Upper lobe of right lung (tissue), 1 donor: Measurements from ENCODE around the gene C18orf63. TPM values are rescaled to one million over a fixed set of nuclear protein-coding genes. Genes with fewer than 3 reads are reported as not detected.
A peak's percentile ranks its signal among the peaks of the same experiment; 100 is the strongest.

Experiments
- ATAC-seq: fragments of 200-7000 bp; cut with Tn5 transposase; one replicate; pipeline ENCODE4 v1.9.1; 2020; ENCODE audit warnings: mild to moderate bottlenecking, moderate library complexity
- DNase-seq: peaks from one replicate; pipeline ENCODE4 v3.0.0-alpha.2; 2020
- H3K27ac ChIP-seq: fragments of 200-600 bp; one replicate; pipeline ENCODE4 v1.8.0; 2022
- H3K27me3 ChIP-seq: fragments of 200-600 bp; one replicate; pipeline ENCODE4 v1.8.0; 2022; ENCODE audit warnings: mild to moderate bottlenecking
- H3K36me3 ChIP-seq: fragments of 200-600 bp; one replicate; pipeline ENCODE4 v1.8.0; 2022
- H3K4me1 ChIP-seq: fragments of 200-600 bp; one replicate; pipeline ENCODE4 v1.8.0; 2022
- H3K4me3 ChIP-seq: fragments of 200-600 bp; one replicate; pipeline ENCODE4 v1.8.0; 2022; ENCODE audit warnings: mild to moderate bottlenecking
- H3K9me3 ChIP-seq: fragments of 200-600 bp; one replicate; pipeline ENCODE4 v1.8.0; 2022
- CTCF ChIP-seq: fragments of 200-600 bp; IDR thresholded peaks from one replicate; pipeline ENCODE4 v1.8.0; 2022; ENCODE audit warnings: antibody characterized with exemption
- intact Hi-C: fragments of 100-400 bp; cut with DNase I; formaldehyde crosslinking; loops from one replicate; pipeline ENCODE4 v1.11.0; 2022
- total RNA-seq: library from RNA; stranded (reverse); fragmentation: NEBNext Ultra II Directional; extraction: Animal tissue kit (Norgen Biotek cat#: 25700); gene quantifications from one replicate; pipeline ENCODE4 v1.2.1, GENCODE V29; 2021
- donor health status: DM: no; HTN: yes; CAD: no; lungs with severe emphysema.

The C18orf63 gene
- total RNA-seq, 1 donor from 2014 or later = 0.17 TPM

DNA sequence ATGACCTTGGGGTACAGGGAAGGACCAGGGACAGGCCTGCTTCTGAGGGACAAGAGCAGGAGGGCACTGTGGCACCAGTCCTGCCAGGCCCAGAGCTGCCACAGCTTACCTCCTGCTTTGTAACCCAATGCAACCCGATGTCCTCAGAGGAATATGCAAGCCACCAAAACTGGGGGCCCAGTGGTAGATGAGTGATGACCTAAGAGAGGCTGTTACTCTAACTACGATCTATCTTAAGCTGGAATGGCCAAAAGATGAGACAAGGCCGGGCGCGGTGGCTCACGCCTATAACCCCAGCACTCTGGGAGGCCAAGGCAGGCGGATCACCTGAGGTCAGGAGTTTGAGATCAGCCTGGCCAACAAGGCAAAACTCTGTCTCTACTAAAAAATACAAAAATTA lies 36.7 kb upstream of the C18orf63 start:
- no peak for DNase-seq
- Histone ChIP-seq H3K9me3 (no peaks in the 10 kb centered on the region), H3K4me3 (no peak overlapping the region), H3K27ac (no peak overlapping the region), H3K36me3 (peaks cover 3% of the 10 kb centered on the region), H3K27me3 (no peaks in the 10 kb centered on the region), H3K4me1 (peaks cover 66% of the 10 kb centered on the region)
- TF ChIP-seq CTCF = no peak
- intact Hi-C loops = no loop called here
- no peak for ATAC-seq

DNA sequence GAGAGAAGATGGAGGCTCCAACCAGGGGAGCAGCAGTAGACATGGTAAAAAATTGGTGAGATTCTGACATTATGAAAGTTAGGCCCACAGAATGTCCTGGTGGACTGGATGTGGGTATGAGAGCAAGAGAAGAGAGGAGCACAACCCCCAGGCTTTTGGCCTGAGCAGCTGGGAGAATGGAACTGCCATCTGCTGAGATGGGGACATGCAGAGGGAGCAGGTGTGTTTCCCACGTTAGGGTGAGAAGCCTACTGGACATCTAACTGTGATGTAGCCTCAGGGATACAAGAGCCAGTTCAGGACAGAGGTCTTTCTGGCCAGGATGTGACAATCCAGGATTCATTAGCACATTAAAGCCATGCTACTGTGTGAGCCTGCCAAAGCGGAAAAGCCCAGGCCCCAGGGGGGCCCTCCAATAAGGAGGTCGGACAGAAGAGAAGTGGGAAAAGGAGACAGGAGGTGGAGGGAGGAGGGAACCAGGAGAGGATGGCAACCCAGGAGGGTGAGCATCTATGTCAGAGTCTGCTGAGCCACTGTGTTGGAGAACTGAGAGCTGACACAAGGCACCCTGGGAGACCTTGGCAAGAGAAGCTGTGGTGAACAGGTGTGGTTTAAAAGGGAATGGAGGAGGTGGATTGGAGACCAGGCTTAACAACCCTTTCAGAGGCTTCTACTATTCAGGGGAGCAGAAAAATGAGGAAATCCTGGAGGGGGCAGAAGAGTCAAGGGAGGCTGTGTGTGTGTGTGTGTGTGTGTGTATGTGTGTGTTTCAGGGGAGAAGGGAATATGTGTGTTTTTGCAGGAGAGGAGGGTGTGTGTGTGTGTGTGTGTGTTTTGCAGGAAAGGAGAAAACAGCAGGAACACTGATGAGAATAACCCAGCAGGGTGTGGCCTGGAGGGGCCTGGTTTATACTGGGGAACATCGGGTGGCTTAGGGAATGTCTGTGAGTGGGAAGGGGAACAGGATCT lies 34.3 kb upstream of the C18orf63 start:
- TF ChIP-seq CTCF = no peak
- intact Hi-C loops = no loop called here
- Histone ChIP-seq H3K27ac (peak overlapping the region; percentile 85), H3K36me3 (peaks cover 3% of the 10 kb centered on the region), H3K4me1 (peaks cover 72% of the 10 kb centered on the region), H3K9me3 (no peaks in the 10 kb centered on the region), H3K4me3 (no peak overlapping the region), H3K27me3 (no peaks in the 10 kb centered on the region)
- ATAC-seq (peak; percentile 45), DNase-seq (no peak)

GRCh38 chr18:74281980-74282754 lies 33.5 kb upstream of the C18orf63 start:
- Histone ChIP-seq H3K27me3 (no peaks in the 10 kb centered on the region), H3K27ac (peak overlapping the region; percentile 85), H3K36me3 (peaks cover 3% of the 10 kb centered on the region), H3K4me1 (peaks cover 76% of the 10 kb centered on the region), H3K9me3 (no peaks in the 10 kb centered on the region), H3K4me3 (no peak overlapping the region)
- no peak for DNase-seq
- ATAC-seq = peak; percentile 75
- intact Hi-C loops = no loop called here
- no peak for TF ChIP-seq CTCF

DNA sequence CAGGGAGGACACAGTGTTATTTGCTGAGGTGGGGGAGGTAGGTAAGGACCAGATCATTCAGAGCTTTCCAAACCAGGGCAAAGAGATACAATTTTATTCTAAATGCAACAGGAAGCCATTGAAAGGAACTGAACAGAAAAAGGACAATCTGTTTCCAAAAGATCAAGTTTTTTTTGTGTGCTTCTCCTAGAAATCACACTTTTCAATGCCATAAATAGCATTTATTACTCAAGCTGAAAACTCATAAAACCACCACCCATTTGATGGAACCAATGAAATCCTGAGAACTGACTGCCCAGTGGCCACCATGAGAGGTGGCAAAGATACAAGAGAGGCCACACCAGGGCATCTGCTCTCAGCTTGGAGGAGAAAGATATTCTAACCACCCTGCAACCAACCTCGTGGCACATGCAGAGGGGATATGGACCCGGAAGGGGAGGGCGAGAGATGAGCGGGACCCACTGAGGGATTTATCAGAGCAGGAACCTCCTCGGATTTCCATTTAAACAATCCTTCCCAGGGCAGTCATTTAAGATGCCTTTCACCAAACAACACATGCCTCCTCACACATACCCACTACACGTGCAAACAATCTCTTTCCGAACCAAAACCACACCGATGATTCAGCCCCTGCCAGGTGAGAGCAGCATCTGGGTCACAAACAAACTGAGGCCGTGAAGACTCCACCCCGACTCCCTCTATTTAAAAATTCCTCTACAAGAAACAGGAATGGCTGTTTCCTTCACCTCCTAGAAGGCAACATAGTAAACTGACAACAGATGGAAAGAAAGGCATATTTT lies 32.7 kb upstream of the C18orf63 start:
- TF ChIP-seq CTCF = no peak
- no peaks in the 10 kb centered on the region for H3K27me3 ChIP-seq
- H3K4me3 ChIP-seq = no peak overlapping the region
- ATAC-seq = no peak
- peak overlapping the region; percentile 85 for H3K27ac ChIP-seq
- DNase-seq = no peak
- no peaks in the 10 kb centered on the region for H3K9me3 ChIP-seq
- peaks cover 71% of the 10 kb centered on the region for H3K4me1 ChIP-seq
- peaks cover 3% of the 10 kb centered on the region for H3K36me3 ChIP-seq
- intact Hi-C loops = no loop called here

- TF ChIP-seq CTCF = no peak
- H3K27ac ChIP-seq = peak overlapping the region; percentile 85
- H3K4me1 ChIP-seq = peaks cover 65% of the 10 kb centered on the region
- no peaks in the 10 kb centered on the region for H3K27me3 ChIP-seq
- H3K4me3 ChIP-seq = no peak overlapping the region
- H3K9me3 ChIP-seq = no peaks in the 10 kb centered on the region
- H3K36me3 ChIP-seq = peaks cover 3% of the 10 kb centered on the region
- ATAC-seq (no peak), DNase-seq (no peak)
- intact Hi-C loops = no loop called here
Measured at GRCh38 chr18:74283646-74284045, 32.0 kb upstream of the C18orf63 start.
